ENCODE measurements around the gene PEX11B.

DNA sequence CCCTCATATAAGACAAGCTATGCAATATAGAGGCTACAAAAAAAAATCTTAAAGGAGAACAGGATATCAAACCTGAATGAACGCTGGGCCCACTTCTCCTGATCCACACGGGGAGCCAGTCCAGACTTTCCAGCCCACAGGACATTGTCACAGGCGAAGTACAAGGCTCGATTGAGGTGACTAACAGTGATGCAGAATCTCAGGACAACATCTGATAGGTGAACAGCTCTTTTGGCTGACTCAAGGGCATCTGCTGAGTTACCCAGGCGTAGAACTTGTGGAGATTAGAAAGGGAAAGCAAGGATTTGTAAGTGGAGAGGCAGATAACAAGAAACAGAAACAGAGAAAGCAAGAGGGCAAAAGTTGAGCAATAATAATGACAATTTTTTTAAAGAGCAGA lies 1.8 kb downstream of the PEX11B start:
- TF ChIP-seq SUZ12 (IDR thresholded peaks at IDR 0.05; ENCODE audit: extremely low read depth, insufficient read depth, insufficient read length) (no peak), ZNF274 (IDR thresholded peaks at IDR 0.05; ENCODE audit: low read depth, low read length) (no peak), YY1 (IDR thresholded peaks at IDR 0.05; ENCODE audit: insufficient read depth, insufficient read length) (no peak)

All from NT2/D1 (cell line).